ENCODE results near the gene TPSB2.
"Not testable (repeated sequence)": the region's sequence is repeated elsewhere in the genome, so short reads cannot be mapped to it uniquely, and the experiment has no call there.

Gene TPSB2

GRCh38 chr16:1240436-1240835 lies 10.5 kb upstream of the TPSB2 start, which contains the start of gene TPSAB1:
TPSAB1 (plus strand) TSS chr16:1240705; CDS start chr16:1240939, 234 bp downstream.
- not testable (repeated sequence) for DNase-seq

GRCh38 chr16:1239575-1239974 lies 9.6 kb upstream of the TPSB2 start:
- not testable (repeated sequence) for DNase-seq

GRCh38 chr16:1238909-1239308 lies 8.9 kb upstream of the TPSB2 start:
- not testable (repeated sequence) for DNase-seq

GRCh38 chr16:1237990-1238389 lies 8.0 kb upstream of the TPSB2 start:
- no peak for DNase-seq

GRCh38 chr16:1236659-1237058 lies 6.7 kb upstream of the TPSB2 start:
- not testable (repeated sequence) for DNase-seq

GRCh38 chr16:1232049-1232748 lies 2.2 kb upstream of the TPSB2 start:
- not testable (repeated sequence) for DNase-seq

GRCh38 chr16:1231301-1231700 lies 1.3 kb upstream of the TPSB2 start:
- DNase-seq: not testable (repeated sequence)

GRCh38 chr16:1230471-1231212 lies 658 bp upstream of the TPSB2 start:
- DNase-seq: not testable (repeated sequence)

- not testable (repeated sequence) for DNase-seq
Measured at GRCh38 chr16:1229476-1229875, 508 bp downstream of the TPSB2 start.

GRCh38 chr16:1228227-1228626 lies 1.8 kb downstream of the TPSB2 start:
- DNase-seq: not testable (repeated sequence)

GRCh38 chr16:1226692-1227091 lies 3.3 kb downstream of the TPSB2 start:
- not testable (repeated sequence) for DNase-seq

- not testable (repeated sequence) for DNase-seq
Measured at GRCh38 chr16:1225728-1226311, 4.2 kb downstream of the TPSB2 start.

GRCh38 chr16:1225051-1225451 lies 4.9 kb downstream of the TPSB2 start, which contains the start of gene TPSG1:
TPSG1 (minus strand) TSS chr16:1225268; CDS start chr16:1225252, 16 bp downstream.
- DNase-seq: no peak

- no peak for DNase-seq
Measured at GRCh38 chr16:1224558-1224957, 5.4 kb downstream of the TPSB2 start.

- no peak for DNase-seq
Measured at GRCh38 chr16:1223355-1224214, 6.4 kb downstream of the TPSB2 start.

- DNase-seq: no peak
Measured at GRCh38 chr16:1222553-1223354, 7.2 kb downstream of the TPSB2 start.

GRCh38 chr16:1221628-1222552 lies 8.1 kb downstream of the TPSB2 start:
- no peak for DNase-seq

- no peak for DNase-seq
Measured at GRCh38 chr16:1220841-1221627, 8.9 kb downstream of the TPSB2 start.

- DNase-seq: no peak
Measured at GRCh38 chr16:1220098-1220728, 9.8 kb downstream of the TPSB2 start.

Measured in effector CD4-positive, alpha-beta T cell (primary cell).